K562 (cell line): ENCODE results near the gene EIF4EBP2.

Experiments used
- EZH2 ChIP-seq: IDR thresholded peaks from 2 replicates; pipeline ENCODE4 v1.6.1; 2012; ENCODE audit warnings: low read depth, mild to moderate bottlenecking, inconsistent platforms, low read length, borderline replicate concordance
- GATAD2A ChIP-seq: fragments of 450-650 bp; IDR thresholded peaks from 2 replicates; pipeline ENCODE4 v1.6.1; 2017

- TF ChIP-seq EZH2 (no peak), GATAD2A (no peak)
Observed at GRCh38 chr10:70458329-70459060, 54.5 kb downstream of the EIF4EBP2 start.
